T47D (cell line): ENCODE data around the gene PBX2.
"Not testable (repeated sequence)": the region's sequence is repeated elsewhere in the genome, so short reads cannot be mapped to it uniquely, and the experiment has no call there.

Experiments used
- DNase-seq, 2 experiments: peaks; one replicate each; pipeline versions ENCODE4 v3.0.0 to v3.0.0-alpha.2; 2011 to 2012; ENCODE audit warnings: low read depth in 1 of 2, low spot score in 1 of 2
- JUND ChIP-seq: IDR thresholded peaks from 2 replicates; pipeline ENCODE4 v1.6.1; 2012; ENCODE audit warnings: low read depth
- in situ Hi-C: cut with HindIII; loops from 2 replicates; pipeline ENCODE4 v1.10.0; 2016; ENCODE audit warnings: low sequenced_read_pairs, low pct_unique_long_range_greater_than_20kb

Gene PBX2

DNA sequence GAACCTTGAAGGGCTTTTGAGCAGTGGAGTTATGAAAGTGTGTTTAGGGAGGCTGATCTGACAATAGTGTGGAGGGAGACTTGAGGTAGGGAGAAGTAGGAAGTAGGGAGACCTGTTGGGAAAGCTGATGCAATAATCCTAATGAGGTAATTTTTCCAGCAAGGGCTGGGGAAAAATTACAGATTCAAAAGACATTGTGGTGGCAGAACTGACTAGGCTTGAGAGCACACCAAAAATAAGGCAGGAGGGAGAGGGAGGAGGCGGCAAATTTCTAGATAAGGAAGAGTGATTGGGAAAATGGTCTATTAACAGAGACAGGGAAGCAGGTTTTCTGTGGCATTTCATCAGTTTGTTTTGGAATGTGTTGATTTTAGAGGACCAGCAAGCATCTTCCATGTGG, 43.7 kb downstream of the PBX2 start:
- DNase-seq = no peak
- TF ChIP-seq JUND = no peak
- in situ Hi-C loops = no loop called here

GRCh38 chr6:32144238-32144637, 45.8 kb downstream of the PBX2 start:
- in situ Hi-C loops, DNase-seq: not testable (repeated sequence)

GRCh38 chr6:32140420-32141046, 49.5 kb downstream of the PBX2 start:
- no peak for DNase-seq
- in situ Hi-C loops = no loop called here
- no peak for TF ChIP-seq JUND

DNA sequence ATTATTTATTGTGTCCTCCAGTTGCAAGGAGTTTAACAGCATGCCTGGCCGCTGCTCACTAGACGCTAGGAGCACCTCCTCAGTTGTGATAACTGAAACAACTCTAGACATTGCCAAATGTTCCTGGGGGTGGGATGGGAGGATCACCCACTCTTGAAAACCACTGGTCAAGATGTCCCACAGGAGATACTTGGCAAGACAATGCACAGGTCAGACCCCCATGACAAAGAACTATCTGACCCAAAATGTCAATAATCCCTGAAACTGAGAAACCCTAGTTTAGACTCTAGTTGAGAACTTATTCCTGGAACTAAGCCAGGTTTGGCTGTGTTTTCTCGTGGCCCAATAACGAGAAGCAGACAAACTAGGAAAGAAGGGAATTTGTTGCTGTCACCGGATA, 50.4 kb downstream of the PBX2 start:
- DNase-seq = no peak
- in situ Hi-C loops = no loop called here
- TF ChIP-seq JUND = no peak

DNA sequence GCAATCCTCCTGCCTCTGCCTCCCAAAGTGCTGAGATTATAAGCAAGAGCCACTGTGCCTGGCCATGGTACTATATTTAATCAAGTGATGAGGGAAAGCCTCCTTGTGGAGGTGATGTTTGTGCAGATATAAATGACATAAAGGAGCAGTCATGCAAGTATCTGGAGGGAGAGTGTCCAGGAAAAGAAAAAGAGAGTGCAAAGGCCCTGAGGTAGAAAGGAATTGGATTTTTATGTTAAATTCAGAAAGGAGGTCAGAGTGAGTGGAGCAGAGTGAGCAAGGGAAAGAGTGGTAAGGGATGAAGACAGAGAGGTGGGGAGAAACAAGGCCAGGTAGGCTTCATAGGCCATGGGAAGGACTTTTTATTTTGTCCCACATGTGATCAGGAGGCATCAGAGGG, 52.5 kb downstream of the PBX2 start:
- TF ChIP-seq JUND = no peak
- DNase-seq = no peak
- in situ Hi-C loops = no loop called here
